Natural killer cell (primary cell): ENCODE results near the gene USP11. TPM values are rescaled to one million over a fixed set of nuclear protein-coding genes. Genes with fewer than 3 reads are reported as not detected.

Source experiments
- ATAC-seq, 3 donors: fragments of 150-1000 bp in 2 of 3; fragments of 200-7000 bp in 1 of 3; cut with Tn5 transposase; 1 replicate in 1 of 3; 2 replicates in 2 of 3; pipeline ENCODE4 v1.10.0; 2021; ENCODE audit warnings: mild to moderate bottlenecking in 2 of 3, moderate library complexity in 2 of 3
- DNase-seq, 2 donors: peaks; one replicate each; pipeline versions ENCODE4 v3.0.0 to v3.0.0-alpha.2; 2013 to 2021; ENCODE audit warnings: mixed read lengths in 1 of 2
- H3K27ac ChIP-seq: one replicate; pipeline ENCODE4 v1.5.1; 2013; ENCODE audit warnings: mild to moderate bottlenecking, low read length
- H3K27me3 ChIP-seq: one replicate; pipeline ENCODE4 v1.6.1; 2013; ENCODE audit warnings: low read length; ENCODE audit not compliant: control insufficient read depth, insufficient read depth
- H3K36me3 ChIP-seq: one replicate; pipeline ENCODE4 v1.6.1; 2013; ENCODE audit warnings: low read length; ENCODE audit not compliant: control insufficient read depth, insufficient read depth
- H3K4me1 ChIP-seq: one replicate; pipeline ENCODE4 v1.6.1; 2013; ENCODE audit warnings: low read length; ENCODE audit not compliant: control insufficient read depth, insufficient read depth
- H3K4me3 ChIP-seq: one replicate; pipeline ENCODE4 v1.5.1; 2013; ENCODE audit warnings: low read length
- H3K9me3 ChIP-seq: one replicate; pipeline ENCODE4 v1.6.1; 2013; ENCODE audit warnings: low read length; ENCODE audit not compliant: control insufficient read depth, insufficient read depth
- H3K27ac Mint-ChIP-seq, 2 donors: one replicate each; pipeline ENCODE4 v1.8.0; 2022; ENCODE audit warnings: mild to moderate bottlenecking in 2 of 2, mixed read lengths in 2 of 2, moderate library complexity in 1 of 2
- H3K27me3 Mint-ChIP-seq, 2 donors: one replicate each; pipeline ENCODE4 v1.8.0; 2022; ENCODE audit warnings: low read depth in 2 of 2, mixed read lengths in 2 of 2
- H3K36me3 Mint-ChIP-seq: one replicate; pipeline ENCODE4 v1.8.0; 2022; ENCODE audit warnings: mixed read lengths
- H3K4me1 Mint-ChIP-seq, 2 donors: one replicate each; pipeline ENCODE4 v1.8.0; 2022; ENCODE audit warnings: mixed read lengths in 2 of 2
- H3K4me3 Mint-ChIP-seq: one replicate; pipeline ENCODE4 v1.8.0; 2022; ENCODE audit warnings: mild to moderate bottlenecking, moderate library complexity, mixed read lengths
- H3K9me3 Mint-ChIP-seq, 2 donors: one replicate each; pipeline ENCODE4 v1.8.0; 2022; ENCODE audit warnings: mixed read lengths in 2 of 2
- CTCF ChIP-seq: fragments of 200-600 bp; IDR thresholded peaks from one replicate; pipeline ENCODE4 v1.8.0; 2022; ENCODE audit warnings: antibody characterized with exemption
- WGBS: methylation state at CpG from one replicate; pipeline ENCODE4 v1.1.7; 2013; ENCODE audit warnings: missing lambda C conversion rate; ENCODE audit not compliant: insufficient coverage; 5-methylcytosine and 5-hydroxymethylcytosine counted together
- intact Hi-C: fragments of 100-400 bp; cut with micrococcal nuclease; formaldehyde crosslinking; loops from one replicate; pipeline ENCODE4 v1.14.2; 2022
- total RNA-seq, 4 donors: library from RNA; stranded (reverse); fragments of 120-200 nt in 1 of 4; gene quantifications; one replicate each; pipeline versions ENCODE4 v1.2.3 to v1.2.4, GENCODE V29; 2013 to 2022

The USP11 gene
- total RNA-seq, 3 donors from 2014 or later (not counting 1 experiment from before 2014, with no cell fraction given) = 107 to 131 (median 108) TPM

- intact Hi-C loops = no loop called here
- peaks cover 10% of the 10 kb centered on the region for H3K36me3 Mint-ChIP-seq
Observed at GRCh38 chrX:47239898-47240545, 7.2 kb downstream of the USP11 start.

DNA sequence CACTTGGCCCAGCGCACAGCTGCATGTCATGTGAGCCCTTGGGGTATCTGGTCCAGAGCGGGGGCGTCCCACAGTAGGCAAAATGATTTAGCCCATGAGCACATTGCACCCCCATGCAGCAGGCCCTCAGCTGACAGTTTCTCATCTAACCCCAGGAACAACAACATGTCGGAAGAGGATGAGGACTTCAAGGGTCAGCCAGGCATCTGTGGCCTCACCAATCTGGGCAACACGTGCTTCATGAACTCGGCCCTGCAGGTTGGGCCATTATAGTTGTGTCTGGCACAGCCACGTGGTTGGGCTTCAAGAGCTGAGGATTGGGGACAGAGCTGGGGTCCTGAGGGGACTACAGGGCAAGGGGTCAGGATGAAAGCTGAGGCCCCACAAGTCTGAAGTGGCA is 7.8 kb downstream of the USP11 start:
- Histone ChIP-seq H3K4me3 (no peak overlapping the region), H3K27me3 (no peaks in the 10 kb centered on the region), H3K9me3 (no peaks in the 10 kb centered on the region), H3K4me1 (no peaks in the 10 kb centered on the region), H3K36me3 (peaks cover 43% of the 10 kb centered on the region), H3K27ac (no peak overlapping the region)
- WGBS = 95% methylated on average over 7 of the region's 7 CpGs
- ATAC-seq = no peak
- no peaks in the 10 kb centered on the region for H3K27me3 Mint-ChIP-seq
- H3K4me1 Mint-ChIP-seq = peaks cover 1 to 6% of the 10 kb centered on the region in 2 donors
- no peak for DNase-seq
- H3K36me3 Mint-ChIP-seq = peaks cover 10% of the 10 kb centered on the region
- H3K4me3 Mint-ChIP-seq = no peak overlapping the region
- intact Hi-C loops = no loop called here
- TF ChIP-seq CTCF = no peak
- no peaks in the 10 kb centered on the region for H3K9me3 Mint-ChIP-seq
- no peak overlapping the region for H3K27ac Mint-ChIP-seq

More at GRCh38 chrX:47239898-47240545, 7.2 kb downstream of the USP11 start:
- no peak overlapping the region for H3K27ac Mint-ChIP-seq
- H3K9me3 ChIP-seq = no peaks in the 10 kb centered on the region
- no peak overlapping the region for H3K27ac ChIP-seq
- peaks cover 41% of the 10 kb centered on the region for H3K36me3 ChIP-seq
- H3K4me1 ChIP-seq = no peaks in the 10 kb centered on the region
- H3K4me3 Mint-ChIP-seq = no peak overlapping the region
- H3K9me3 Mint-ChIP-seq = no peaks in the 10 kb centered on the region
- H3K4me3 ChIP-seq = no peak overlapping the region
- no peaks in the 10 kb centered on the region for H3K27me3 Mint-ChIP-seq
- WGBS = 99% methylated on average over 12 of the region's 12 CpGs
- no peak for DNase-seq
- H3K27me3 ChIP-seq = no peaks in the 10 kb centered on the region
- TF ChIP-seq CTCF = no peak
- peak in 1 of 3 donors; percentile 9 for ATAC-seq
- peaks cover 6 to 12% of the 10 kb centered on the region in 2 donors for H3K4me1 Mint-ChIP-seq

GRCh38 chrX:47241201-47242011 is 8.6 kb downstream of the USP11 start:
- Mint-ChIP-seq H3K27ac (no peak overlapping the region), H3K36me3 (peaks cover 10% of the 10 kb centered on the region), H3K4me1 (peaks cover 0 to 5% of the 10 kb centered on the region in 2 donors), H3K27me3 (no peaks in the 10 kb centered on the region), H3K9me3 (no peaks in the 10 kb centered on the region), H3K4me3 (no peak overlapping the region)
- Histone ChIP-seq H3K27me3 (no peaks in the 10 kb centered on the region), H3K4me3 (no peak overlapping the region), H3K27ac (no peak overlapping the region), H3K4me1 (no peaks in the 10 kb centered on the region), H3K9me3 (no peaks in the 10 kb centered on the region), H3K36me3 (peaks cover 51% of the 10 kb centered on the region)
- 97% methylated on average over 16 of the region's 18 CpGs for WGBS
- intact Hi-C loops = no loop called here
- ATAC-seq (no peak), DNase-seq (no peak)
- TF ChIP-seq CTCF = no peak
